Immature natural killer cell (primary cell): ENCODE measurements around the gene TOR1A. TPM values are rescaled to one million over a fixed set of nuclear protein-coding genes. Genes with fewer than 3 reads are reported as not detected.

Source experiments
- DNase-seq, 3 donors: peaks; one replicate each; pipeline ENCODE4 v3.0.0; 2022; ENCODE audit warnings: mixed read lengths in 1 of 3
- H3K27ac Mint-ChIP-seq, 6 donors: one replicate each; pipeline ENCODE4 v1.8.0; 2020; ENCODE audit warnings: mixed read lengths in 6 of 6, mild to moderate bottlenecking in 5 of 6, inconsistent platforms in 4 of 6, moderate library complexity in 3 of 6
- H3K27me3 Mint-ChIP-seq, 3 donors: one replicate each; pipeline ENCODE4 v1.8.0; 2020 to 2021; ENCODE audit warnings: low read depth in 3 of 3, mild to moderate bottlenecking in 3 of 3, mixed read lengths in 3 of 3, moderate library complexity in 3 of 3, inconsistent platforms in 1 of 3
- H3K36me3 Mint-ChIP-seq, 3 donors: one replicate each; pipeline ENCODE4 v1.8.0; 2020; ENCODE audit warnings: mixed read lengths in 3 of 3, inconsistent platforms in 2 of 3, mild to moderate bottlenecking in 2 of 3
- H3K4me1 Mint-ChIP-seq, 2 donors: one replicate each; pipeline ENCODE4 v1.8.0; 2020; ENCODE audit warnings: inconsistent platforms in 2 of 2, mild to moderate bottlenecking in 2 of 2, mixed read lengths in 2 of 2, moderate library complexity in 1 of 2
- H3K4me3 Mint-ChIP-seq, 5 donors: one replicate each; pipeline ENCODE4 v1.8.0; 2020; ENCODE audit warnings: mild to moderate bottlenecking in 5 of 5, mixed read lengths in 5 of 5, inconsistent platforms in 3 of 5, moderate library complexity in 3 of 5
- H3K9me3 Mint-ChIP-seq, 6 donors: one replicate each; pipeline ENCODE4 v1.8.0; 2020; ENCODE audit warnings: mild to moderate bottlenecking in 6 of 6, mixed read lengths in 6 of 6, inconsistent platforms in 4 of 6, moderate library complexity in 3 of 6
- polyA plus RNA-seq, 3 donors: library from polyadenylated mRNA; unstranded; fragments of 300-500 nt; fragmentation: Illumina TruSeq; gene quantifications; one replicate each; pipeline ENCODE4 v1.2.3, GENCODE V29; 2021

Gene TOR1A
- polyA plus RNA-seq, 3 donors from 2014 or later = 89.3 to 131 (median 108) TPM

- Mint-ChIP-seq H3K27ac (peak overlapping the region in 5 of 6 donors; percentile 71 to 88 (median 79)), H3K4me1 (peaks cover 15 to 32% of the 10 kb centered on the region in 2 donors), H3K36me3 (peaks cover 0 to 10% (median 7%) of the 10 kb centered on the region in 3 donors), H3K4me3 (no peak overlapping the region), H3K9me3 (no peaks in the 10 kb centered on the region), H3K27me3 (no peaks in the 10 kb centered on the region)
- no peak for DNase-seq
Observed at GRCh38 chr9:129845373-129845772, 21.4 kb upstream of the TOR1A start.

GRCh38 chr9:129841071-129841470 lies 17.1 kb upstream of the TOR1A start:
- H3K4me3 Mint-ChIP-seq = peak overlapping the region in 1 of 5 donors; percentile 17

GRCh38 chr9:129840034-129840433 lies 16.1 kb upstream of the TOR1A start:
- Mint-ChIP-seq H3K36me3 (peaks cover 0 to 5% (median 5%) of the 10 kb centered on the region in 3 donors), H3K4me3 (no peak overlapping the region), H3K27ac (peak overlapping the region in 1 of 6 donors; percentile 49), H3K27me3 (peaks cover 0 to 6% (median 6%) of the 10 kb centered on the region in 3 donors), H3K9me3 (no peaks in the 10 kb centered on the region), H3K4me1 (peaks cover 44 to 59% of the 10 kb centered on the region in 2 donors)
- DNase-seq = no peak

More at GRCh38 chr9:129841071-129841470, 17.1 kb upstream of the TOR1A start:
- Mint-ChIP-seq H3K36me3 (peaks cover 0 to 5% (median 5%) of the 10 kb centered on the region in 3 donors), H3K27me3 (no peaks in the 10 kb centered on the region), H3K4me1 (peaks cover 43 to 59% of the 10 kb centered on the region in 2 donors), H3K27ac (peak overlapping the region in 4 of 6 donors; percentile 4 to 66 (median 54)), H3K9me3 (no peaks in the 10 kb centered on the region)
- DNase-seq = no peak

DNA sequence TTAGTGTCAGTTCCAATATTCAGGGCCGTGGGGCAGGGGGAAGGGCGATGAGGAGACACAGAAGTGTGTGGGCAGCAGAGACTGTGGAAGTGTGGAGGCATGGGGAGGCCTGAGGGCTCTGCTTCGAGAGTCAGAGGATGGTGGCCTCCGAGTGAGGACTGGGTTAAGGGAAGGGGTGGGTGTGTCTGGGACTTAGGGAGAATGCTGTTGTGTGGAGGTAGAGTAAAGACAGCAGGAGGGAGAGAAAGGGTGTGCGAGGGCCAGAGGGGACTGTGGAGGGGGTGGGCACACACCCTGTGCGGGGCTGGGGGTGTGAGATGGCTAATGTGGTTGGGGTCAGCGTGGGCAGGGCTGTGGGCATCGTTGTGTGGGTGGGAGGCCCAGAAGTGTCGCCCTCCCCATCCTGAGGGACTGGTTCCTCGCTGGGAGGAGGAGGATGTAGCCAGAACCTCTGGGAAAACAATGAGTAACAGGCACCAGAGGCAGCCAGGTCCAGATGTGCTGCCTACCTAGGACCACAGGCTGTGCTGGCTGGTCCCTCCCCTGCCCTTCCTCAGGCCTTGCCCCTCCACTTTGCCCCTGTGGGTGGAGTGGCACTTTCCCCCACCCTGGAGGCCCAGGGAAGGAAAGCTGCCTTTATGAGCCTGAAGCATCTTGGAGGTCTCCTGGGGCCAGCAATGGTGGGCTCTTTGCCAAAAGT lies 15.5 kb upstream of the TOR1A start:
- Mint-ChIP-seq H3K4me1 (peaks cover 48 to 63% of the 10 kb centered on the region in 2 donors), H3K27ac (peak overlapping the region in 3 of 6 donors; percentile 51 to 79 (median 64)), H3K36me3 (peaks cover 0 to 5% (median 5%) of the 10 kb centered on the region in 3 donors), H3K9me3 (no peaks in the 10 kb centered on the region), H3K27me3 (peaks cover 0 to 11% (median 9%) of the 10 kb centered on the region in 3 donors), H3K4me3 (no peak overlapping the region)
- no peak for DNase-seq

DNA sequence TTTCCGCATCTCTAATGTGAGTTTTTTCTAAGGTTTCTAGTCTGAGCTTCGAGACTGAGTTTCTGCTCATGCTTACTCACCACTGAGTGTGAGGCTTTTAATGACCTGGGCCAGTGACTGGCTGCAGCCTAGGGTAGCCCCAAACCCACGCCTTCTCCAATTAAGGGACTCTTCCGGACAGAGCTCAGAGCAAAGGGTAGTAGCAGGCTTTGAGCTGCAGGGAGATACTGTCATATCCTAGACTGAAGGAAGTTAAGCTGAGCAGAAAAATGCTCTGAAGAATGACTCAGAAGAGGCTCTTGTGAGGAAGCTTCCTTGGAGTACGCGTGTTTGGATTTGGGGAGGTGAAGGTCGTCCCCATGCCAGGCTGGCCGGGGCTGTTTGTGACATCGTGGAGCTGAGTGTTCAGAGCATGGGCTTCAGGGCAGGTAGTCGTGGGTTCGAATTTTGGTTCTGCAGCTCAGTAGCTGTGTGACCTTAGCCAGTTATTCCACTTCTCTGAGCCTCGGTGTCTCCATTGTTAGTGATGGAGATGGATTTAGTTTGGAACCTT lies 14.8 kb upstream of the TOR1A start:
- Mint-ChIP-seq H3K27me3 (peaks cover 0 to 11% (median 9%) of the 10 kb centered on the region in 3 donors), H3K36me3 (peaks cover 0 to 5% (median 5%) of the 10 kb centered on the region in 3 donors)
- no peak for DNase-seq

GRCh38 chr9:129836311-129837007 lies 12.5 kb upstream of the TOR1A start:
- Mint-ChIP-seq H3K27ac (peak overlapping the region; percentile 93 to 97 (median 96)), H3K4me3 (peak overlapping the region; percentile 94 to 98 (median 96)), H3K9me3 (no peaks in the 10 kb centered on the region), H3K4me1 (peaks cover 60 to 71% of the 10 kb centered on the region in 2 donors), H3K27me3 (peaks cover 0 to 11% (median 9%) of the 10 kb centered on the region in 3 donors), H3K36me3 (peaks cover 3 to 12% (median 8%) of the 10 kb centered on the region in 3 donors)
- DNase-seq = peak in 2 of 3 donors; percentile 7 to 12

More for the DNA sequence above, 14.8 kb upstream of the TOR1A start:
- H3K4me1 Mint-ChIP-seq = peaks cover 55 to 69% of the 10 kb centered on the region in 2 donors
- peak overlapping the region in 5 of 6 donors; percentile 34 to 79 (median 51) for H3K27ac Mint-ChIP-seq
- no peak overlapping the region for H3K4me3 Mint-ChIP-seq
- H3K9me3 Mint-ChIP-seq = no peaks in the 10 kb centered on the region

GRCh38 chr9:129835860-129836223 lies 11.9 kb upstream of the TOR1A start:
- peaks cover 0 to 11% (median 9%) of the 10 kb centered on the region in 3 donors for H3K27me3 Mint-ChIP-seq
- no peak for DNase-seq
- peaks cover 56 to 65% of the 10 kb centered on the region in 2 donors for H3K4me1 Mint-ChIP-seq
- peak overlapping the region; percentile 93 to 97 (median 96) for H3K27ac Mint-ChIP-seq
- H3K9me3 Mint-ChIP-seq = no peaks in the 10 kb centered on the region
- peaks cover 3 to 14% (median 9%) of the 10 kb centered on the region in 3 donors for H3K36me3 Mint-ChIP-seq
- H3K4me3 Mint-ChIP-seq = peak overlapping the region; percentile 94 to 98 (median 96)

GRCh38 chr9:129835128-129835859 lies 11.4 kb upstream of the TOR1A start, which contains the start of the genes C9orf78 and USP20:
Gene C9orf78, minus strand, starts transcription at chr9:129835275. Its CDS starts 54 bp downstream, at chr9:129835221.
Gene USP20, plus strand, starts transcription at chr9:129835458. Its CDS starts 17,098 bp downstream, at chr9:129852556.
- Mint-ChIP-seq H3K36me3 (peaks cover 3 to 17% (median 11%) of the 10 kb centered on the region in 3 donors), H3K4me1 (peaks cover 55 to 63% of the 10 kb centered on the region in 2 donors), H3K9me3 (no peaks in the 10 kb centered on the region)

GRCh38 chr9:129834489-129835127 lies 10.7 kb upstream of the TOR1A start:
- H3K36me3 Mint-ChIP-seq = peaks cover 6 to 21% (median 15%) of the 10 kb centered on the region in 3 donors
- H3K27me3 Mint-ChIP-seq = peaks cover 0 to 11% (median 9%) of the 10 kb centered on the region in 3 donors
- DNase-seq = peak; percentile 35 to 42 (median 40)
- H3K4me1 Mint-ChIP-seq = peaks cover 52 to 59% of the 10 kb centered on the region in 2 donors
- peak overlapping the region; percentile 97 to 98 (median 97) for H3K4me3 Mint-ChIP-seq
- no peaks in the 10 kb centered on the region for H3K9me3 Mint-ChIP-seq
- peak overlapping the region; percentile 94 to 99 (median 98) for H3K27ac Mint-ChIP-seq

More at GRCh38 chr9:129835128-129835859, 11.4 kb upstream of the TOR1A start, which contains the start of the genes C9orf78 and USP20:
- H3K27ac Mint-ChIP-seq = peak within 1 kb of the TSS; percentile 95 to 99 (median 98)
- peaks cover 0 to 11% (median 9%) of the 10 kb centered on the region in 3 donors for H3K27me3 Mint-ChIP-seq
- peak; percentile 97 to 98 (median 98) for DNase-seq
- H3K4me3 Mint-ChIP-seq = peak within 1 kb of the TSS; percentile 97 to 98 (median 97)

- peaks cover 11 to 31% (median 21%) of the 10 kb centered on the region in 3 donors for H3K36me3 Mint-ChIP-seq
- peaks cover 40 to 46% of the 10 kb centered on the region in 2 donors for H3K4me1 Mint-ChIP-seq
- H3K27me3 Mint-ChIP-seq = peaks cover 0 to 11% (median 9%) of the 10 kb centered on the region in 3 donors
- peak overlapping the region in 3 of 5 donors; percentile 97 for H3K4me3 Mint-ChIP-seq
- H3K9me3 Mint-ChIP-seq = no peaks in the 10 kb centered on the region
- no peak for DNase-seq
- peak overlapping the region in 5 of 6 donors; percentile 24 to 96 (median 81) for H3K27ac Mint-ChIP-seq
Observed at GRCh38 chr9:129832982-129833381, 9.0 kb upstream of the TOR1A start.

GRCh38 chr9:129828969-129829368 lies 5.0 kb upstream of the TOR1A start:
- H3K4me3 Mint-ChIP-seq = no peak overlapping the region
- peaks cover 2% of the 10 kb centered on the region in 3 donors for H3K27me3 Mint-ChIP-seq
- no peak overlapping the region for H3K27ac Mint-ChIP-seq
- no peaks in the 10 kb centered on the region for H3K9me3 Mint-ChIP-seq
- H3K4me1 Mint-ChIP-seq = peaks cover 9 to 10% of the 10 kb centered on the region in 2 donors
- H3K36me3 Mint-ChIP-seq = peaks cover 11 to 35% (median 20%) of the 10 kb centered on the region in 3 donors
- no peak for DNase-seq

GRCh38 chr9:129828051-129828450 lies 4.1 kb upstream of the TOR1A start:
- DNase-seq = no peak
- Mint-ChIP-seq H3K36me3 (peaks cover 7 to 31% (median 20%) of the 10 kb centered on the region in 3 donors), H3K4me3 (no peak overlapping the region), H3K9me3 (no peaks in the 10 kb centered on the region), H3K4me1 (peaks cover 3 to 4% of the 10 kb centered on the region in 2 donors), H3K27ac (peak overlapping the region in 2 of 6 donors; percentile 23 to 32), H3K27me3 (peaks cover 2 to 3% (median 2%) of the 10 kb centered on the region in 3 donors)
